Erythroblast (primary cell): ENCODE results near the gene RLF.

Experiments used
- GATA1 ChIP-seq: IDR thresholded peaks from 2 replicates; pipeline ENCODE4 v1.6.1; 2011; ENCODE audit warnings: low read depth, mild to moderate bottlenecking, control low read depth, low read length, moderate library complexity
- POLR2A ChIP-seq: IDR thresholded peaks from 2 replicates; pipeline ENCODE4 v1.6.1; 2011; ENCODE audit warnings: mild to moderate bottlenecking, low read length

DNA sequence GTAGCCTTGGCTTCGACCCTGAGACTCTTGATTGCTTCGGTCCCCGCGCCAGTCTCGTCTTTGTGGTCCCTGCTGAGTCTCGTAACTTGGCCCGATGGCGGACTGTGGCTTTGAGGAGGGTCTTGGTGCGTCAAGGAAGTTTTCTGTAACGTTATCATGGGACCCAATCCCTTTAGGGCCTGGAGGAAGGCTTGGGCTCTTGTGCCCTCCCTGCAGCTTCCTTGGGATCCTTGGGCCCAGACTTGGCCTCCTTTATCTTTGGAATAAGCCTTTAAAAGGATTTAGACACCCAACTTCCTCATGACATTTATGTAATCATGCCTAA is 97.2 kb downstream of the RLF start:
- TF ChIP-seq POLR2A (no peak), GATA1 (no peak)
